Fibroblast of gingiva (primary cell): ENCODE results near the gene ADAD2.
A peak's percentile ranks its signal among the peaks of the same experiment; 100 is the strongest.

Source experiments
- DNase-seq: peaks from one replicate; pipeline ENCODE4 v3.0.0-alpha.2; 2011; ENCODE audit warnings: low read depth

ADAD2 gene

GRCh38 chr16:84224554-84224953, 33.6 kb downstream of the ADAD2 start:
- DNase-seq: no peak

DNA sequence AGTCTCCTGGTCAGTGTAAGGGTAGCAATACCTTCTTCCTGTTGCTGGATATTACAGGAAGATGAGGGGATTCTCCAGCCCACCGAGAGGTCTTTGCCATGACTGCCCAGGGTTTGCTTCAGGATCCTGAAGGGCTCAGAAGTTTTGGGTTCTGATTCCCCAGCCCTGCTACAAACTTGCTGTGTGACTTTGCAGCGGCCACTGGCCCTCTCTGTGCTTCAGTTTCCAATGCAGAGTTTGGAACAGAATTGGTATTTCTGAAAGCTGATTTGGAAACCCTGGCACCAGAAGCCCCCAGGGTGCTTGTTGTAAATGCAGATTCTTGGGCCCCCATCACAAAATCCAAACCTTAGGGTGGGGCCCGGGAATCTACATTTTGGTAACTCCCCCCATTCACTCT, 34.2 kb downstream of the ADAD2 start:
- DNase-seq: no peak

DNA sequence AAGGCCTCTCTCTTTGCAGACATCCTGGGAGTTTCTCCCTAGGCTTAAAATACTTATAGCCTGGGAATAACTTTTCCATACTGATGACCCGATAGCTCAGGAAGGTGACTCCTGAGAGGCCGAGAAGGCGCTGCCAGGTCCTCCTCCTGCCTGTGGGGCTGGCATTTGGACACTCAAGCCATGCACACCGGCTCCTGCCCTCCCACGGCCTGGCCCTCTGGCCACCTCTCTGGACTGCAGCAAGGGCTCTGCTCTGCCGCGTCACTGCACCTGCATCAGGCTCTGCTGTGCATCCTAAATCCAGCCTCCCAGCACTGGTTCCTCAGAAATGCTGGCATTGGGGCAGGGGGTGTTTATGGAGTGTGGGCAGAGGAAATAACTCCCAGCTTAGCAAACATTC, 34.6 kb downstream of the ADAD2 start:
- no peak for DNase-seq

- DNase-seq: no peak
Observed at GRCh38 chr16:84226026-84226425, 35.1 kb downstream of the ADAD2 start.

DNA sequence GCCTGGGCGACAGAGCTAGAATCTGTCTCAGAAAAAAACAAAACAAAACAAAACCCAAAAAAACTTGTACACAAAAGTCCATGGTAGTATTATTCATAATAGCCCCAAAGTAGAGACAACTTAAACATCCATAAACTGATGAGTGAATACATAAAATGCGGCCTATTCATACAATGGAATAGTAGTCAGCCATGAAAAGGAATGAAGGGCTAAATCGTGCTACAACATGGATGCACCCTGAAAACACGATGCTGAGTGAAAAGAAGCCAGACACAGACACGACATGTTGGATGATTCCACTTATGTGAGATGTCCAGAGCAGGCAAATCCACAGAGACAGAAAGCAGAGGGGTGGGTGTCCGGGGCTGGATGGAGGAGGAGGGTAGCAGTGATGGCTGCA, 36.6 kb downstream of the ADAD2 start:
- DNase-seq: no peak

DNA sequence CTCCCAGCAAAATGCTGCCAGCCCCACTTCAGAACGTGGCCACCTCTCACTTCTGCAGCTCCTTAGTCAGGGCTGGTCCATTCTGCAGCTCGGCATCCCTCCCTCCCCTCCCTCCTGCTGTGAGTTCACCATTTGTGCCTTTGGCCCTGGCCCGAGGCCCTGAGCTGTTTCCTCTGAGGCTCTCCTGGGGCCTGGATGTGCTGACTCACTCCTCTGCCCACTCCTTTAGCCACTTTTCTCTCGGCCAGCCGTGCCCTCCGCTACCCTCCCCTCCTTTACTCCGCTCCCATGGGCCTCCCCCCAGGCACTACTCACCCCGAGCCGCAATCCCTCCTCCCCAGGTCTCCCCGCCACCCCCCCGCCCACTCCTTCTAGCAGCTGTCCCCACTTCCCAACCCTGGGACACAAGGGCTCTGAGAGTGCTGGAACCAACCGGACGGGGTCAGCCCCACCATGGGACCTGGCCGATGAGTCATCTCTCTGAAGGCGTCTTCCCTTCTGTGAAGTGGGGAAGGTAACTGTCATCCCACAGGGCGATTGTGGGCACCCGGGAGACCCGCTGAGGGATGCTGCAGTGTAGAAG, 37.4 kb downstream of the ADAD2 start:
- peak; percentile 86 for DNase-seq

- DNase-seq: no peak
Observed at GRCh38 chr16:84229471-84229870, 38.5 kb downstream of the ADAD2 start.

GRCh38 chr16:84232060-84232459, 41.1 kb downstream of the ADAD2 start:
- DNase-seq: no peak

DNA sequence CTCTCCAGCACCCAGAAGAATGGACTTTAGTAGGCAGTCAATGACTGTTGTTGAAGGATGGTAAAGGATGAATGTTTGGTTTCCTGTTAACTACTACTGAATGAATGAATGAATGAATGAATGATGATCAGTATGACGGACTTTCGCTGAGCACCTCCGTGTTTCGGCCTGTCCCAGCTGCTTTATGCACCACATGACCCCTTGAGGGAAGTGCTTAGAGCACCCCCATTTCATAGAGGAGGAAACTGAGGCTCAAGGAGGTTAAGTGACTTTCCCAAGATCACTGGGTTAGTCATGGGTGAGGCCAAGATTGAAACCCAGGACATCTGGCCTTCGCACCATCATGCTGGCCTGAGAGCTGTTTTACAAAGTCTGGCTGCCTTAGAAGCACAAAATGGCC, 42.0 kb downstream of the ADAD2 start:
- no peak for DNase-seq

- DNase-seq: no peak
Observed at GRCh38 chr16:84233748-84234147, 42.8 kb downstream of the ADAD2 start.

GRCh38 chr16:84234321-84235241, 43.6 kb downstream of the ADAD2 start:
- no peak for DNase-seq

- no peak for DNase-seq
Observed at GRCh38 chr16:84236671-84237070, 45.7 kb downstream of the ADAD2 start.

DNA sequence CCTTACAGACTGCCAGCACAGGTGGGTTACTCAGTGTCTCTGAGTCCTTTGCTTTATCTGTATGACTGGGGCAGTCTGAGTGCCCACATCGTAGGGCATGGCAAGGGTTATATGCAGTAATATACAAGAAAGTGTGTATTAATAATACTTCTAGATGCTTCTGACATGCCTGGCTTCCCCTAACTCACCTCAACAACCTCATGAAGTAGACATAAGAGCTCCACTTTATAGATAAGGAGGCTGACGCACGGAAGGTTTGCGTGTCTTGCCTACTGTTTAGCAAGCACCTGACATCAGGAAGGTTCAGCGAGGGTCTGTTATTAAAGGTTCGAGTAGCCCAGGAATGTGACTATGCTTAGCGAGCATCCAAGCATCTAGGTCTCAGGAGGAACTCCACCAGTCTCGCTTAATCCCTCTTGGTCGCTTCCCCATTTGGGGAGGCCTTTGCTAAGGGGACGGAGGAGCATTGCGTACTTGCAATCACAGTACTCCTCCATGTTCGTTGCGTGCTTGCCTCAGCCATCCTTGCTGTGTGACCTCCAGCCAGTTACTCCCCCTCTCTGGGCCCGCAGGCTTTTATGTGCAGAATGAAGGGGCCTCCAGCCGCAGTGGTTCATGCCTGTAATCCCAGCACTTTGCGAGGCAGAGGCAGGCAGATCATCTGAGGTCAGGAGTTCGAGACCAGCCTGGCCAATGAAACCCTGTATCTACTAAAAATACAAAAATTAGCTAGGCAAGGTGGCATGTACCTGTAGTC, 47.2 kb downstream of the ADAD2 start:
- DNase-seq: no peak

- DNase-seq: no peak
Observed at GRCh38 chr16:84239141-84239769, 48.3 kb downstream of the ADAD2 start.

DNA sequence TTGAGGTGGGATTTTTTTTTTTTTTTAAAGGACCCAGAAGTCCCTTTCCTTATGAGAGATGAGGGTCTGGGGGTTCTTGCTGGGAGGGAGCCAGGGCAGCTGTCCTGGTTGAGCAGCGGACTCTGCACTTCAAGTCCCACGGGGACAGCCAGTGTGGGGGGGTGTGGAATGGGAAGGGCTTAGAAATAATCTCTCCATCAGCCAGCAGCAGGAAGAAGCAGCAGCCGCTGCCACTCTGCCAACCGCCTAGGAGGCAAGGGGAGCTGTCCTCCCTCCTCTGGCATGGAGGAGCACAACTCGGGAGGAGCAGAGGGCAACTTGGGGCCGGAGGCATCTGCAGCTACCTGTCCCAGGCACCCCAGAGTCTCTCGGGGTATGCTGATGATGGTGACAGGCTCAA, 49.0 kb downstream of the ADAD2 start, which contains the start of gene KCNG4:
TSS of gene KCNG4 (minus strand) at position 104 of the 400 bp plus-strand sequence. CDS start 2,527 bp downstream, outside the sequence.
- DNase-seq: no peak

DNA sequence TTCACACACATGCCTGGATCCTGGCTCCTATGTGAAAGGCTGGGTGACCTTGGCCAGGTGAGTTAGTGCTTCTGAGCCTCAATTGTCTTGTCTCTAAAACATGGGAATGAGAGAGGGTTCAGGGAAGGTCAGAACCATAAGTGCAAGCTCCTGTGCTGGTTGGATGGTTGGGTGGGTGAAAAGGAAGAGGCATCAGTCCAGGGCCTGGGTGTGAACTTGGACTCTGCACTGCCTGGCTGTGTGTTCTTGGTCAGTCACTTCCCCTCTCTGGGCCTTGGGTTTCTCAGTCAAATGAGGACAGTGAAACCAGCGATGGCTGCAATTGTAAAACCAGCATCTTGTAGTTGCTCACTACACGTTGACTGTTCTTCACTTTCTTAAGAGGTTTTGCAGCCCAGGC, 49.5 kb downstream of the ADAD2 start:
- DNase-seq: no peak

DNA sequence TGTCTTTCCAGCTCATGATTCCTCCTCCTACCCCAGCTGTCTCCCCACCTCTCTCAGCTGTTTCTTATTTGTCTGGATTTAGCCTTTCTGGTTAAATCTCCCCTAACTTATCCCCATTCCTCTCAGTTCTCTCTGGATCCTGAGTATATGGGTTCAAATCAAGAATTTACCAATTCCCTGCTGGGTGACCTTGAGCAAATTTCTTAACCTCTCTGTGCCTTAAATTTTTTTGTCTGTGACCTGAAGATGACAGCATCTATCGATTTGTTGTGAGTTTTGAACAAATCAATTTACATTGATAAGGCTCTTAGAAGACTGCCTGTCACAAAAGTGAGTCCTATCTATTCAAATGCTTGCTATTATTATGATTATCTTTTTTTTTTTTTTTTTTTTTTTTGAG, 50.8 kb downstream of the ADAD2 start:
- DNase-seq: no peak

GRCh38 chr16:84242839-84243238, 51.9 kb downstream of the ADAD2 start:
- no peak for DNase-seq

DNA sequence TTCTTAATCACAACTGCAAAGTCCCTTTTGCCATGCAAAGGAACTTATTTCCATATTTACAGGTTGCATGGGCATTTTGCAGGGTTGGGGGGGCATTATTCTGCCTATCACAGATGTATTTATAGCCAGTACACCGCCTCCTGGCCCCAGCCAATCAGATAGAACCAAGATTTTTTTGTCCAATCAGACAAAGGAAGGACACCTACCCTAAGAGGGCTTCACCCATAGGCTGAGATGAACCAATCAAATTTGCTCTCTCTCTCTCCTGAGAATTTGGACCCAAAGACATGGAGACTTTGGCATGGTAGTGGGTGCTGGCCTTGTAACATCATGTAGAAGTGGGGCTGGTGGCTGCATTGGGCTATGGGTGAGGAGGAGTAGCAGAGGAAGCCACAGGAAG, 52.8 kb downstream of the ADAD2 start:
- no peak for DNase-seq

- no peak for DNase-seq
Observed at GRCh38 chr16:84244728-84245127, 53.8 kb downstream of the ADAD2 start.

- DNase-seq: no peak
Observed at GRCh38 chr16:84245956-84246678, 55.2 kb downstream of the ADAD2 start.

- DNase-seq: no peak
Observed at GRCh38 chr16:84246679-84247077, 55.7 kb downstream of the ADAD2 start.
